ENCODE measurements around the gene RPS6KL1. TPM values are rescaled to one million over a fixed set of nuclear protein-coding genes. Genes with fewer than 3 reads are reported as not detected.
A peak's percentile ranks its signal among the peaks of the same experiment; 100 is the strongest.

Gene RPS6KL1
- total RNA-seq, 1 donor from 2014 or later, result 248 TPM

- TF ChIP-seq CTCF (IDR thresholded peaks at IDR 0.05; ENCODE audit: partially characterized antibody, unreplicated experiment), result no peak
- Mint-ChIP-seq H3K27me3 (ENCODE audit: unreplicated experiment) (peaks cover 4% of the 10 kb centered on the region), H3K4me1 (ENCODE audit: low read depth, unreplicated experiment) (peaks cover 8% of the 10 kb centered on the region), H3K9me3 (ENCODE audit: unreplicated experiment) (peaks cover 7% of the 10 kb centered on the region), H3K36me3 (ENCODE audit: unreplicated experiment) (no peaks in the 10 kb centered on the region), H3K4me3 (ENCODE audit: unreplicated experiment) (peak overlapping the region; percentile 2), H3K27ac (ENCODE audit: unreplicated experiment) (no peak overlapping the region)
- DNase-seq, result no peak
Measured at GRCh38 chr14:74866708-74867389, 56.2 kb downstream of the RPS6KL1 start.

DNA sequence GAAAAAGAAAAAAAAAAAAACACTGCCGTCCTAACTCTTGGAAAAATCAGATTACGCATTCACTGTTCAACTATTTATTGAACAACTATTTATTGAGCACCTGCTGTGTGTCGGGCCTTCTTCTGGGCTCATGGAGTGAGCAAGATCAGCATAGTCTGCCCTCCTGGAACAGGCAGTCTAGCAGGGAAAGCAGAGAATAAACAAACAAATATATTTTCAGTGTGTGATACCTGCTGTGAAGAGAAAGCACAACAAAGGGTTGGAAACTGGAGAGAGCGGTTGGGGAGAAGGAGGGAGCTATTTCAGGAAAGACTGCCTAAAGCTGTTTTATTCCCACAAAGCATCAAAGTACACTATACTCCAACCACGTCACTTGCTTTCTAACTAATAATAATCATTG lies 57.9 kb downstream of the RPS6KL1 start:
- Mint-ChIP-seq H3K36me3 (ENCODE audit: unreplicated experiment) (no peaks in the 10 kb centered on the region), H3K9me3 (ENCODE audit: unreplicated experiment) (peaks cover 7% of the 10 kb centered on the region), H3K4me3 (ENCODE audit: unreplicated experiment) (no peak overlapping the region), H3K4me1 (ENCODE audit: low read depth, unreplicated experiment) (peaks cover 8% of the 10 kb centered on the region), H3K27ac (ENCODE audit: unreplicated experiment) (no peak overlapping the region), H3K27me3 (ENCODE audit: unreplicated experiment) (peaks cover 4% of the 10 kb centered on the region)
- no peak for TF ChIP-seq CTCF (IDR thresholded peaks at IDR 0.05; ENCODE audit: partially characterized antibody, unreplicated experiment)
- no peak for DNase-seq

- Mint-ChIP-seq H3K27me3 (ENCODE audit: unreplicated experiment) (peaks cover 4% of the 10 kb centered on the region), H3K9me3 (ENCODE audit: unreplicated experiment) (peaks cover 7% of the 10 kb centered on the region), H3K4me1 (ENCODE audit: low read depth, unreplicated experiment) (peaks cover 8% of the 10 kb centered on the region), H3K27ac (ENCODE audit: unreplicated experiment) (no peak overlapping the region), H3K4me3 (ENCODE audit: unreplicated experiment) (no peak overlapping the region), H3K36me3 (ENCODE audit: unreplicated experiment) (no peaks in the 10 kb centered on the region)
- TF ChIP-seq CTCF (IDR thresholded peaks at IDR 0.05; ENCODE audit: partially characterized antibody, unreplicated experiment), result no peak
- DNase-seq, result no peak
Measured at GRCh38 chr14:74864198-74864597, 58.9 kb downstream of the RPS6KL1 start.

- DNase-seq, result no peak
- TF ChIP-seq CTCF (IDR thresholded peaks at IDR 0.05; ENCODE audit: partially characterized antibody, unreplicated experiment), result no peak
- peaks cover 8% of the 10 kb centered on the region for H3K4me1 Mint-ChIP-seq (ENCODE audit: low read depth, unreplicated experiment)
- H3K4me3 Mint-ChIP-seq (ENCODE audit: unreplicated experiment), result no peak overlapping the region
- no peaks in the 10 kb centered on the region for H3K36me3 Mint-ChIP-seq (ENCODE audit: unreplicated experiment)
- H3K27ac Mint-ChIP-seq (ENCODE audit: unreplicated experiment), result no peak overlapping the region
- H3K27me3 Mint-ChIP-seq (ENCODE audit: unreplicated experiment), result peaks cover 4% of the 10 kb centered on the region
- peaks cover 7% of the 10 kb centered on the region for H3K9me3 Mint-ChIP-seq (ENCODE audit: unreplicated experiment)
Measured at GRCh38 chr14:74863274-74863673, 59.8 kb downstream of the RPS6KL1 start.

DNA sequence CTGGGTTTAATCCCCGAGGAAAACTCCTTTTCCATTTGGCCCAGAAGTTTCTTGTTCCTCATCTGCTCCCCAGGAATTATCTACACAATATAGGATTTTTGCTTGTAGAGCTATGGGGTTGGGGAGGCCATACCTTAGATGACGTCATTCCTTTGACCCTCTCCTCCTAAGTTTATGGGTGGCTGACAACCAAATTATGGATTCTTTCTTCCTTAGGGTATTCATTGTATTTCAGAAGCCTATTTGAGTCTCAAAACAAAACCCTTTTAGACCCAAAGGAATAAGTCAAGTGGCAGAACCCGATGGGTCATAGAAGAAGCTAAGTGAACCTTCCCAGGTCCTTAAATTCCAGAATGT lies 61.3 kb downstream of the RPS6KL1 start:
- Mint-ChIP-seq H3K27me3 (ENCODE audit: unreplicated experiment) (no peaks in the 10 kb centered on the region), H3K9me3 (ENCODE audit: unreplicated experiment) (peaks cover 3% of the 10 kb centered on the region), H3K4me3 (ENCODE audit: unreplicated experiment) (no peak overlapping the region), H3K4me1 (ENCODE audit: low read depth, unreplicated experiment) (peaks cover 2% of the 10 kb centered on the region), H3K27ac (ENCODE audit: unreplicated experiment) (no peak overlapping the region), H3K36me3 (ENCODE audit: unreplicated experiment) (no peaks in the 10 kb centered on the region)
- DNase-seq, result no peak
- no peak for TF ChIP-seq CTCF (IDR thresholded peaks at IDR 0.05; ENCODE audit: partially characterized antibody, unreplicated experiment)

Measured in glutamatergic neuron (in vitro differentiated cells).